Measurements from ENCODE around the gene SH3GL1. TPM values are rescaled to one million over a fixed set of nuclear protein-coding genes. Genes with fewer than 3 reads are reported as not detected.

SH3GL1 gene
- total RNA-seq, 2 experiments from 2014 or later = 33.2 to 38.9 TPM

GRCh38 chr19:4445963-4446703, 45.8 kb upstream of the SH3GL1 start:
- CTCF ChIA-PET (ENCODE audit: unreplicated experiment) = no interaction called here
- Histone ChIP-seq H3K4me2 (ENCODE audit: low read length) (no peak overlapping the region), H3K4me3 (ENCODE audit: low read depth, low read length, poor library complexity, severe bottlenecking) (no peak overlapping the region), H3K4me1 (ENCODE audit: insufficient read depth, low read length, poor library complexity, severe bottlenecking) (peaks cover 8% of the 10 kb centered on the region), H3K9me2 (ENCODE audit: insufficient read depth, low read length) (no peaks in the 10 kb centered on the region), H3K27ac (ENCODE audit: low read depth, low read length, poor library complexity, severe bottlenecking) (no peak overlapping the region), H2AFZ (ENCODE audit: low read length) (no peak overlapping the region), H4K20me1 (ENCODE audit: insufficient read depth, low read length) (no peaks in the 10 kb centered on the region; the same call in 1 of the 2 replicates), H3K9me3 (ENCODE audit: low read length) (no peaks in the 10 kb centered on the region), H3K36me3 (ENCODE audit: insufficient read depth, low read length) (peaks cover 91% of the 10 kb centered on the region), H3K79me2 (ENCODE audit: insufficient read depth, low read depth, low read length) (no peaks in the 10 kb centered on the region)
- TF ChIP-seq, protein P1, sequence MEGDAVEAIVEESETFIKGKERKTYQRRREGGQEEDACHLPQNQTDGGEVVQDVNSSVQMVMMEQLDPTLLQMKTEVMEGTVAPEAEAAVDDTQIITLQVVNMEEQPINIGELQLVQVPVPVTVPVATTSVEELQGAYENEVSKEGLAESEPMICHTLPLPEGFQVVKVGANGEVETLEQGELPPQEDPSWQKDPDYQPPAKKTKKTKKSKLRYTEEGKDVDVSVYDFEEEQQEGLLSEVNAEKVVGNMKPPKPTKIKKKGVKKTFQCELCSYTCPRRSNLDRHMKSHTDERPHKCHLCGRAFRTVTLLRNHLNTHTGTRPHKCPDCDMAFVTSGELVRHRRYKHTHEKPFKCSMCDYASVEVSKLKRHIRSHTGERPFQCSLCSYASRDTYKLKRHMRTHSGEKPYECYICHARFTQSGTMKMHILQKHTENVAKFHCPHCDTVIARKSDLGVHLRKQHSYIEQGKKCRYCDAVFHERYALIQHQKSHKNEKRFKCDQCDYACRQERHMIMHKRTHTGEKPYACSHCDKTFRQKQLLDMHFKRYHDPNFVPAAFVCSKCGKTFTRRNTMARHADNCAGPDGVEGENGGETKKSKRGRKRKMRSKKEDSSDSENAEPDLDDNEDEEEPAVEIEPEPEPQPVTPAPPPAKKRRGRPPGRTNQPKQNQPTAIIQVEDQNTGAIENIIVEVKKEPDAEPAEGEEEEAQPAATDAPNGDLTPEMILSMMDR (conservative IDR thresholded peaks at IDR 0.05; ENCODE audit: low read length) = no peak
- TF ChIP-seq EZH2phosphoT487 (IDR thresholded peaks at IDR 0.05; ENCODE audit: borderline replicate concordance, low read depth, low read length) = no peak
- intact Hi-C loops (cut with micrococcal nuclease; ENCODE audit: unreplicated experiment) = no loop called here
- POLR2A ChIA-PET = no interaction called here
- no peak for DNase-seq (ENCODE audit: low spot score)
- BruUV-seq (replicated peaks) = no TSS peak

GRCh38 chr19:4444765-4445741, 44.7 kb upstream of the SH3GL1 start:
- TF ChIP-seq EZH2phosphoT487 (IDR thresholded peaks at IDR 0.05; ENCODE audit: borderline replicate concordance, low read depth, low read length) = no peak
- TF ChIP-seq, protein P1 (conservative IDR thresholded peaks at IDR 0.05; ENCODE audit: low read length) = no peak
- H3K79me2 ChIP-seq (ENCODE audit: insufficient read depth, low read depth, low read length) = no peaks in the 10 kb centered on the region
- no peak overlapping the region for H3K27ac ChIP-seq (ENCODE audit: low read depth, low read length, poor library complexity, severe bottlenecking)
- H3K36me3 ChIP-seq (ENCODE audit: insufficient read depth, low read length) = peaks cover 92% of the 10 kb centered on the region
- no peaks in the 10 kb centered on the region for H3K9me3 ChIP-seq (ENCODE audit: low read length)
- CTCF ChIA-PET (ENCODE audit: unreplicated experiment) = no interaction called here
- H4K20me1 ChIP-seq (ENCODE audit: insufficient read depth, low read length) = no peaks in the 10 kb centered on the region; the same call in 1 of the 2 replicates
- peaks cover 8% of the 10 kb centered on the region for H3K4me1 ChIP-seq (ENCODE audit: insufficient read depth, low read length, poor library complexity, severe bottlenecking)
- no peaks in the 10 kb centered on the region for H3K9me2 ChIP-seq (ENCODE audit: insufficient read depth, low read length)
- intact Hi-C loops (cut with micrococcal nuclease; ENCODE audit: unreplicated experiment) = no loop called here
- DNase-seq (ENCODE audit: low spot score) = no peak
- BruUV-seq (replicated peaks) = TSS peak; percentile 84
- H2AFZ ChIP-seq (ENCODE audit: low read length) = no peak overlapping the region
- no peak overlapping the region for H3K4me2 ChIP-seq (ENCODE audit: low read length)
- POLR2A ChIA-PET = no interaction called here
- H3K4me3 ChIP-seq (ENCODE audit: low read depth, low read length, poor library complexity, severe bottlenecking) = no peak overlapping the region

Measured in OCI-LY7 (cell line).